HEK293 (cell line): ENCODE results near the gene ERCC1.

Experiments
- GLI2 ChIP-seq: fragments of 450-650 bp; formaldehyde crosslinking; IDR thresholded peaks from 2 replicates; pipeline ENCODE4; 2017; ENCODE audit warnings: missing biosample characterization, missing genetic modification characterization, low read depth, borderline replicate concordance
- GLIS1 ChIP-seq: fragments of 450-650 bp; formaldehyde crosslinking; IDR thresholded peaks from 2 replicates; pipeline ENCODE4 v1.5.1; 2016; ENCODE audit warnings: missing biosample characterization, missing genetic modification characterization
- KLF9 ChIP-seq: fragments of 450-650 bp; formaldehyde crosslinking; IDR thresholded peaks from 2 replicates; pipeline ENCODE4 v1.5.1; 2016; ENCODE audit warnings: missing biosample characterization, missing genetic modification characterization, low read depth
- OVOL3 ChIP-seq: fragments of 450-650 bp; formaldehyde crosslinking; IDR thresholded peaks from 2 replicates; pipeline ENCODE4 v1.5.1; 2016; ENCODE audit warnings: missing biosample characterization, missing genetic modification characterization
- PRDM1 ChIP-seq: fragments of 450-650 bp; formaldehyde crosslinking; IDR thresholded peaks from 2 replicates; pipeline ENCODE4; 2016; ENCODE audit warnings: missing biosample characterization, missing genetic modification characterization
- PRDM10 ChIP-seq: fragments of 450-650 bp; formaldehyde crosslinking; IDR thresholded peaks from 2 replicates; pipeline ENCODE4 v1.5.1; 2016; ENCODE audit warnings: missing biosample characterization, missing genetic modification characterization
- SALL2 ChIP-seq: fragments of 450-650 bp; formaldehyde crosslinking; IDR thresholded peaks from 2 replicates; pipeline ENCODE4 v1.5.0; 2017; ENCODE audit warnings: missing biosample characterization, mild to moderate bottlenecking, missing genetic modification characterization, borderline replicate concordance
- SP2 ChIP-seq: fragments of 450-650 bp; formaldehyde crosslinking; IDR thresholded peaks from 2 replicates; pipeline ENCODE4 v1.5.1; 2016; ENCODE audit warnings: missing biosample characterization, missing genetic modification characterization
- YY1 ChIP-seq: fragments of 450-650 bp; formaldehyde crosslinking; IDR thresholded peaks from 2 replicates; pipeline ENCODE4 v1.5.1; 2018; ENCODE audit warnings: missing biosample characterization, missing genetic modification characterization
- ZBTB17 ChIP-seq: fragments of 450-650 bp; formaldehyde crosslinking; IDR thresholded peaks from 2 replicates; pipeline ENCODE4 v1.5.1; 2016; ENCODE audit warnings: missing biosample characterization, missing genetic modification characterization
- ZBTB48 ChIP-seq: fragments of 450-650 bp; formaldehyde crosslinking; IDR thresholded peaks from 2 replicates; pipeline ENCODE4 v1.5.1; 2016; ENCODE audit warnings: missing biosample characterization, missing genetic modification characterization
- ZFP3 ChIP-seq: fragments of 450-650 bp; formaldehyde crosslinking; IDR thresholded peaks from 2 replicates; pipeline ENCODE4 v1.5.1; 2016; ENCODE audit warnings: low read depth, missing biosample characterization, missing genetic modification characterization
- ZFP69B ChIP-seq: fragments of 450-650 bp; formaldehyde crosslinking; IDR thresholded peaks from 2 replicates; pipeline ENCODE4 v1.5.1; 2016; ENCODE audit warnings: missing biosample characterization, missing genetic modification characterization
- ZNF132 ChIP-seq: fragments of 450-650 bp; formaldehyde crosslinking; IDR thresholded peaks from 2 replicates; pipeline ENCODE4 v1.5.1; 2017; ENCODE audit warnings: missing biosample characterization, missing genetic modification characterization, borderline replicate concordance
- ZNF140 ChIP-seq: fragments of 450-650 bp; formaldehyde crosslinking; IDR thresholded peaks from 2 replicates; pipeline ENCODE4 v1.5.1; 2016; ENCODE audit warnings: missing biosample characterization, missing genetic modification characterization
- ZNF174 ChIP-seq: fragments of 450-650 bp; formaldehyde crosslinking; IDR thresholded peaks from 2 replicates; pipeline ENCODE4 v1.5.0; 2017; ENCODE audit warnings: missing biosample characterization, mild to moderate bottlenecking, missing genetic modification characterization
- ZNF239 ChIP-seq: fragments of 450-650 bp; formaldehyde crosslinking; IDR thresholded peaks from 2 replicates; pipeline ENCODE4 v1.5.1; 2016; ENCODE audit warnings: missing biosample characterization, missing genetic modification characterization
- ZNF292 ChIP-seq: fragments of 450-650 bp; formaldehyde crosslinking; IDR thresholded peaks from 2 replicates; pipeline ENCODE4 v1.5.1; 2016; ENCODE audit warnings: low read depth, missing biosample characterization, missing genetic modification characterization, borderline replicate concordance
- ZNF324 ChIP-seq: fragments of 450-650 bp; formaldehyde crosslinking; IDR thresholded peaks from 2 replicates; pipeline ENCODE4 v1.5.1; 2016; ENCODE audit warnings: missing biosample characterization, missing genetic modification characterization
- ZNF394 ChIP-seq: fragments of 450-650 bp; formaldehyde crosslinking; IDR thresholded peaks from 2 replicates; pipeline ENCODE4 v1.5.1; 2016; ENCODE audit warnings: missing biosample characterization, missing genetic modification characterization, mild to moderate bottlenecking, moderate library complexity, borderline replicate concordance
- ZNF560 ChIP-seq: fragments of 450-650 bp; formaldehyde crosslinking; IDR thresholded peaks from 2 replicates; pipeline ENCODE4 v1.5.1; 2017; ENCODE audit warnings: missing biosample characterization, missing genetic modification characterization, borderline replicate concordance
- ZNF561 ChIP-seq: fragments of 450-650 bp; IDR thresholded peaks from 2 replicates; pipeline ENCODE4 v1.5.1; 2018; ENCODE audit warnings: missing biosample characterization, missing genetic modification characterization, borderline replicate concordance
- ZNF623 ChIP-seq: fragments of 450-650 bp; formaldehyde crosslinking; IDR thresholded peaks from 2 replicates; pipeline ENCODE4 v1.5.1; 2016; ENCODE audit warnings: missing biosample characterization, missing genetic modification characterization
- ZNF692 ChIP-seq: fragments of 450-650 bp; formaldehyde crosslinking; IDR thresholded peaks from 2 replicates; pipeline ENCODE4 v1.5.1; 2016; ENCODE audit warnings: missing biosample characterization, missing genetic modification characterization
- ZNF707 ChIP-seq: fragments of 450-650 bp; formaldehyde crosslinking; IDR thresholded peaks from 2 replicates; pipeline ENCODE4 v1.5.1; 2016; ENCODE audit warnings: missing biosample characterization, missing genetic modification characterization
- ZNF76 ChIP-seq: fragments of 450-650 bp; formaldehyde crosslinking; IDR thresholded peaks from 2 replicates; pipeline ENCODE4; 2016; ENCODE audit warnings: low read depth, missing biosample characterization, missing genetic modification characterization, borderline replicate concordance
- TF ChIP-seq, protein P1 (sequence below): fragments of 450-650 bp; formaldehyde crosslinking; IDR thresholded peaks from 2 replicates; pipeline ENCODE4 v1.5.1; 2017; ENCODE audit warnings: missing biosample characterization, missing genetic modification characterization
- TF ChIP-seq, protein P2 (sequence below): IDR thresholded peaks from 2 replicates; pipeline ENCODE4 v1.6.1; 2011; ENCODE audit warnings: mild to moderate bottlenecking, low read depth, low read length, borderline replicate concordance
- TF ChIP-seq, protein P3 (sequence below): fragments of 450-650 bp; formaldehyde crosslinking; optimal IDR thresholded peaks from 2 replicates; pipeline ENCODE3; 2016; ENCODE audit warnings: missing biosample characterization, mild to moderate bottlenecking, missing genetic modification characterization
- TF ChIP-seq, protein P4 (sequence below): fragments of 450-650 bp; formaldehyde crosslinking; IDR thresholded peaks from 2 replicates; pipeline ENCODE4 v1.5.1; 2016; ENCODE audit warnings: missing biosample characterization, missing genetic modification characterization

The ERCC1 gene

DNA sequence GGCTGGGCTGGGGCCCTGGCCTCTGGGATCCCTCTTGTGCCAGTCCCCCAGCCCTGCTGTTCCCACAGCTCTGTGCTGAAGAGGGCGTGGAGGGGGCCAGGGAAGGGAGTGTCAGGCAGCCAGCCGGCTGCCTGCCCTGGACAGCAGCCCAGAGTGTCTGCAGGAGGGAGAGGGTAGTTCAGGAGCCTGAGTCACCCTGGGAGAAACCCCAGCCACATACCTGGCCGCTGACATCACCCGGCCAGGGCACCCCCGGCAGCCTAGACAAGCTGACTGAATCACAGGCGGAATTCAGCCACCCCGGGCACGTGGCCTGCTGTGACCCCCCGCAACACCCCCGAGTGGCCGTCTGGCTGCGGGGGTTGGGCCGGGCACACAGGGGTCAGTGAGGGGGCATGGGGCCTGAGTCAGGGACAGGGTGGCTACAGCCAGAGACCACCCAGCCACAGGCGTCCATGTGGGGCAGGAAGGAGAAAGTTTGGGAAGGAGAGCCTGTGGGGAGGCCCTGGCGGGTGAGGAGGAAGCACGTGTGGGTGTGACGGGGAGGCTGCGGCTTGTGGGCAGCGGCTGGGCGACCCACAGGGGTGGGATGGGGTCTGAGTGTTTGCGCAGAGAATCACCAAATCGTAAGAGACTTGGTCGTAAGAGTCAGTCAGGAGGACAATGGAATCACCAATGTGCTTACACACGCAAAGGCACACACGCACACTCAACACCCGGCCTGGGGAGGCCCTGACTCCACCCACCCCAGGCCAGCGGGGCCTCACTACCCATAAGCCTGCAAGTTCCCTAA is 32.2 kb upstream of the ERCC1 start (continued):
- no peak for TF ChIP-seq GLI2 (tag by site-specific recombination)
- TF ChIP-seq SALL2 (tag by site-specific recombination), result no peak
- TF ChIP-seq KLF9 (tag by site-specific recombination), result peak; percentile 83
- no peak for TF ChIP-seq ZNF140 (tag by site-specific recombination)
- peak; percentile 76 for TF ChIP-seq ZNF692
- no peak for TF ChIP-seq ZNF707 (tag by site-specific recombination)
- peak; percentile 79 for TF ChIP-seq ZBTB17 (tag by site-specific recombination)
- TF ChIP-seq YY1 (tag by site-specific recombination), result no peak
- TF ChIP-seq ZNF132 (tag by site-specific recombination), result no peak
- peak; percentile 58; the same call in 1 of the 2 replicates for TF ChIP-seq ZNF324
- no peak for TF ChIP-seq ZNF239 (tag by site-specific recombination)
- no peak for TF ChIP-seq ZNF561 (tag by site-specific recombination)
- TF ChIP-seq ZNF174 (tag by site-specific recombination), result no peak
- TF ChIP-seq, protein P1, sequence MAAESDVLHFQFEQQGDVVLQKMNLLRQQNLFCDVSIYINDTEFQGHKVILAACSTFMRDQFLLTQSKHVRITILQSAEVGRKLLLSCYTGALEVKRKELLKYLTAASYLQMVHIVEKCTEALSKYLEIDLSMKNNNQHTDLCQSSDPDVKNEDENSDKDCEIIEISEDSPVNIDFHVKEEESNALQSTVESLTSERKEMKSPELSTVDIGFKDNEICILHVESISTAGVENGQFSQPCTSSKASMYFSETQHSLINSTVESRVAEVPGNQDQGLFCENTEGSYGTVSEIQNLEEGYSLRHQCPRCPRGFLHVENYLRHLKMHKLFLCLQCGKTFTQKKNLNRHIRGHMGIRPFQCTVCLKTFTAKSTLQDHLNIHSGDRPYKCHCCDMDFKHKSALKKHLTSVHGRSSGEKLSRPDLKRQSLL (tag by site-specific recombination), result peak; percentile 48; the same call in 1 of the 2 replicates
- TF ChIP-seq, protein P2, sequence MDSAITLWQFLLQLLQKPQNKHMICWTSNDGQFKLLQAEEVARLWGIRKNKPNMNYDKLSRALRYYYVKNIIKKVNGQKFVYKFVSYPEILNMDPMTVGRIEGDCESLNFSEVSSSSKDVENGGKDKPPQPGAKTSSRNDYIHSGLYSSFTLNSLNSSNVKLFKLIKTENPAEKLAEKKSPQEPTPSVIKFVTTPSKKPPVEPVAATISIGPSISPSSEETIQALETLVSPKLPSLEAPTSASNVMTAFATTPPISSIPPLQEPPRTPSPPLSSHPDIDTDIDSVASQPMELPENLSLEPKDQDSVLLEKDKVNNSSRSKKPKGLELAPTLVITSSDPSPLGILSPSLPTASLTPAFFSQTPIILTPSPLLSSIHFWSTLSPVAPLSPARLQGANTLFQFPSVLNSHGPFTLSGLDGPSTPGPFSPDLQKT, result no peak
- TF ChIP-seq ZNF76 (tag by site-specific recombination), result 0 out of 2 replicates have a peak, but pooled peaks have one; percentile 32
- no peak; the same call in 1 of the 2 replicates for TF ChIP-seq ZNF623 (tag by site-specific recombination)
- TF ChIP-seq ZFP69B (tag by site-specific recombination), result 0 out of 2 replicates have a peak, but pooled peaks have one; percentile 41
- no peak for TF ChIP-seq ZNF292 (tag by site-specific recombination)
- TF ChIP-seq ZBTB48, result peak; percentile 83
- TF ChIP-seq, protein P3, sequence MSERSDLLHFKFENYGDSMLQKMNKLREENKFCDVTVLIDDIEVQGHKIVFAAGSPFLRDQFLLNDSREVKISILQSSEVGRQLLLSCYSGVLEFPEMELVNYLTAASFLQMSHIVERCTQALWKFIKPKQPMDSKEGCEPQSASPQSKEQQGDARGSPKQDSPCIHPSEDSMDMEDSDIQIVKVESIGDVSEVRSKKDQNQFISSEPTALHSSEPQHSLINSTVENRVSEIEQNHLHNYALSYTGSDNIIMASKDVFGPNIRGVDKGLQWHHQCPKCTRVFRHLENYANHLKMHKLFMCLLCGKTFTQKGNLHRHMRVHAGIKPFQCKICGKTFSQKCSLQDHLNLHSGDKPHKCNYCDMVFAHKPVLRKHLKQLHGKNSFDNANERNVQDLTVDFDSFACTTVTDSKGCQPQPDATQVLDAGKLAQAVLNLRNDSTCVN (tag by site-specific recombination), result peak; percentile 38
- TF ChIP-seq, protein P4, sequence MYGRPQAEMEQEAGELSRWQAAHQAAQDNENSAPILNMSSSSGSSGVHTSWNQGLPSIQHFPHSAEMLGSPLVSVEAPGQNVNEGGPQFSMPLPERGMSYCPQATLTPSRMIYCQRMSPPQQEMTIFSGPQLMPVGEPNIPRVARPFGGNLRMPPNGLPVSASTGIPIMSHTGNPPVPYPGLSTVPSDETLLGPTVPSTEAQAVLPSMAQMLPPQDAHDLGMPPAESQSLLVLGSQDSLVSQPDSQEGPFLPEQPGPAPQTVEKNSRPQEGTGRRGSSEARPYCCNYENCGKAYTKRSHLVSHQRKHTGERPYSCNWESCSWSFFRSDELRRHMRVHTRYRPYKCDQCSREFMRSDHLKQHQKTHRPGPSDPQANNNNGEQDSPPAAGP, result peak; percentile 95
- TF ChIP-seq SP2 (tag by site-specific recombination), result 0 out of 2 replicates have a peak, but pooled peaks have one; percentile 14
- no peak for TF ChIP-seq ZNF560
- peak; percentile 100 for TF ChIP-seq GLIS1 (tag by site-specific recombination)
- TF ChIP-seq PRDM10, result peak; percentile 56
- peak; percentile 63; the same call in 1 of the 2 replicates for TF ChIP-seq ZNF394 (tag by site-specific recombination)
- no peak for TF ChIP-seq OVOL3
- TF ChIP-seq ZFP3 (tag by site-specific recombination), result peak; percentile 35; the same call in 1 of the 2 replicates
- peak; percentile 59; the same call in 1 of the 2 replicates for TF ChIP-seq PRDM1 (tag by site-specific recombination)
